B cell (primary cell): ENCODE results near the gene FXYD1. TPM values are rescaled to one million over a fixed set of nuclear protein-coding genes. Genes with fewer than 3 reads are reported as not detected.

Source experiments
- ATAC-seq: fragments of 200-7000 bp; cut with Tn5 transposase; one replicate; pipeline ENCODE4 v1.10.0; 2021; ENCODE audit warnings: low read depth, mild to moderate bottlenecking, moderate number of reproducible peaks, moderate library complexity
- CTCF ChIA-PET: fragments of 350-600 bp; sonication (Branson Sonifier 250); formaldehyde crosslinking; loops from one replicate; lab custom pipeline; 2021; ENCODE audit warnings: antibody characterized with exemption, inconsistent platforms; lab: Charles Lee
- POLR2A ChIA-PET: fragments of 350-600 bp; sonication (Branson Sonifier 250); formaldehyde crosslinking; loops from one replicate; lab custom pipeline; 2021; ENCODE audit warnings: antibody characterized with exemption; lab: Charles Lee
- DNase-seq: peaks from one replicate; pipeline ENCODE4 v3.0.0; 2013
- H2AFZ ChIP-seq: 2 replicates; pipeline ENCODE4 v1.6.1; 2012; ENCODE audit warnings: mild to moderate bottlenecking, low read depth, low read length; ENCODE audit not compliant: insufficient read depth, poor library complexity, severe bottlenecking
- H3K27ac ChIP-seq, 2 donors: 1 replicate in 1 of 2; 2 replicates in 1 of 2; pipeline ENCODE4 v1.5.1; 2012 to 2013; ENCODE audit warnings: low read length in 2 of 2, mild to moderate bottlenecking in 2 of 2, moderate library complexity in 1 of 2
- H3K27me3 ChIP-seq, 4 experiments: fragments of 200-600 bp in 1 of 4; sonication (generic) in 1 of 4; replicated peaks in 1 of 4; 1 replicate in 2 of 4; 2 replicates in 2 of 4; pipeline versions ENCODE4 v1.6.1 to v1.7.0; 2013 to 2016; ENCODE audit warnings: low read length in 3 of 4, mild to moderate bottlenecking in 2 of 4, mixed read lengths in 1 of 4, moderate library complexity in 1 of 4; ENCODE audit not compliant: insufficient read depth in 4 of 4, control insufficient read depth in 3 of 4; ENCODE audit errors: control extremely low read depth in 1 of 4
- H3K36me3 ChIP-seq, 2 experiments: replicated peaks in 1 of 2; 1 replicate in 1 of 2; 2 replicates in 1 of 2; pipeline versions ENCODE4 v1.6.1 to v1.7.1; 2013; ENCODE audit warnings: low read length in 1 of 2; ENCODE audit not compliant: insufficient read depth in 2 of 2, control insufficient read depth in 1 of 2; ENCODE audit errors: control extremely low read depth in 1 of 2, extremely low read depth in 1 of 2
- H3K4me1 ChIP-seq, 2 donors: fragments of 200-600 bp in 1 of 2; sonication (generic) in 1 of 2; 1 replicate in 1 of 2; 2 replicates in 1 of 2; pipeline versions ENCODE4 v1.5.1 to v1.6.1; 2013 to 2017; ENCODE audit warnings: low read length in 2 of 2; ENCODE audit not compliant: control insufficient read depth in 2 of 2, insufficient read depth in 2 of 2
- H3K4me2 ChIP-seq: replicated peaks from 2 replicates; pipeline ENCODE3; 2012; ENCODE audit warnings: mild to moderate bottlenecking, low read depth, low read length; ENCODE audit not compliant: poor library complexity, severe bottlenecking
- H3K4me3 ChIP-seq, 5 experiments: fragments of 200-600 bp in 1 of 5; sonication (generic) in 1 of 5; 1 replicate in 3 of 5; 2 replicates in 2 of 5; pipeline versions ENCODE4 v1.5.1 to v1.7.0; 2011 to 2016; ENCODE audit warnings: low read length in 4 of 5, mild to moderate bottlenecking in 4 of 5, low read depth in 2 of 5, control low read depth in 1 of 5, moderate library complexity in 1 of 5; ENCODE audit not compliant: insufficient read depth in 1 of 5; ENCODE audit errors: control extremely low read depth in 1 of 5, extremely low read depth in 1 of 5
- H3K79me2 ChIP-seq: fragments of 200-600 bp; sonication (generic); one replicate; pipeline ENCODE4 v1.6.0; 2016; ENCODE audit warnings: low read length; ENCODE audit not compliant: control insufficient read depth, insufficient read depth
- H3K9ac ChIP-seq: fragments of 200-600 bp; sonication (generic); 2 replicates; pipeline ENCODE4 v1.6.1; 2017; ENCODE audit warnings: mild to moderate bottlenecking, low read length, moderate library complexity
- H3K9me3 ChIP-seq, 3 donors: one replicate each; pipeline versions ENCODE4 v1.6.1 to v1.7.1; 2013; ENCODE audit warnings: low read length in 2 of 3; ENCODE audit not compliant: control insufficient read depth in 2 of 3, insufficient read depth in 1 of 3; ENCODE audit errors: control extremely low read depth in 1 of 3
- H4K20me1 ChIP-seq: 2 replicates; pipeline ENCODE4 v1.6.0; 2012; ENCODE audit warnings: mild to moderate bottlenecking, low read length; ENCODE audit not compliant: insufficient read depth, control insufficient read depth, poor library complexity, severe bottlenecking
- H3K27ac Mint-ChIP-seq: one replicate; pipeline ENCODE4 v1.8.0; 2021; ENCODE audit warnings: mixed read lengths
- H3K27me3 Mint-ChIP-seq: one replicate; pipeline ENCODE4 v1.8.0; 2021; ENCODE audit warnings: mixed read lengths
- H3K4me1 Mint-ChIP-seq: one replicate; pipeline ENCODE4 v1.8.0; 2021; ENCODE audit warnings: mixed read lengths
- H3K4me3 Mint-ChIP-seq: one replicate; pipeline ENCODE4 v1.8.0; 2021; ENCODE audit warnings: mixed read lengths
- H3K9me3 Mint-ChIP-seq: one replicate; pipeline ENCODE4 v1.8.0; 2022; ENCODE audit warnings: mixed read lengths; ENCODE audit not compliant: insufficient read depth
- CTCF ChIP-seq: fragments of 200-600 bp; IDR thresholded peaks from one replicate; pipeline ENCODE4 v1.8.0; 2022; ENCODE audit warnings: antibody characterized with exemption, mild to moderate bottlenecking
- EZH2 ChIP-seq: IDR thresholded peaks from 2 replicates; pipeline ENCODE4 v1.6.1; 2012; ENCODE audit warnings: borderline replicate concordance, low read depth, mild to moderate bottlenecking, moderate library complexity, low read length; ENCODE audit not compliant: insufficient read depth, poor library complexity, severe bottlenecking
- WGBS: methylation state at CpG from one replicate; pipeline ENCODE4 v1.1.5; 2013; ENCODE audit warnings: missing lambda C conversion rate; ENCODE audit not compliant: insufficient coverage; 5-methylcytosine and 5-hydroxymethylcytosine counted together
- intact Hi-C: fragments of 100-400 bp; cut with micrococcal nuclease; formaldehyde crosslinking; loops from one replicate; pipeline ENCODE4 v1.10.0; 2022
- polyA plus RNA-seq: library from polyadenylated mRNA; depleted of rRNA; stranded (reverse); fragments of >200 nt; gene quantifications from 2 replicates; pipeline ENCODE4 v1.2.3, GENCODE V29; 2012
- total RNA-seq, 2 donors: library from RNA; stranded (reverse); fragments of 120-200 nt in 1 of 2; gene quantifications; 1 replicate in 1 of 2; 2 replicates in 1 of 2; pipeline versions ENCODE4 v1.2.3 to v1.2.4, GENCODE V29; 2013 to 2022

FXYD1 gene
- total and polyA plus RNA-seq, 2 donors (not counting 1 experiment from before 2014, with no cell fraction given) = 3.1 to 4.7 TPM

DNA sequence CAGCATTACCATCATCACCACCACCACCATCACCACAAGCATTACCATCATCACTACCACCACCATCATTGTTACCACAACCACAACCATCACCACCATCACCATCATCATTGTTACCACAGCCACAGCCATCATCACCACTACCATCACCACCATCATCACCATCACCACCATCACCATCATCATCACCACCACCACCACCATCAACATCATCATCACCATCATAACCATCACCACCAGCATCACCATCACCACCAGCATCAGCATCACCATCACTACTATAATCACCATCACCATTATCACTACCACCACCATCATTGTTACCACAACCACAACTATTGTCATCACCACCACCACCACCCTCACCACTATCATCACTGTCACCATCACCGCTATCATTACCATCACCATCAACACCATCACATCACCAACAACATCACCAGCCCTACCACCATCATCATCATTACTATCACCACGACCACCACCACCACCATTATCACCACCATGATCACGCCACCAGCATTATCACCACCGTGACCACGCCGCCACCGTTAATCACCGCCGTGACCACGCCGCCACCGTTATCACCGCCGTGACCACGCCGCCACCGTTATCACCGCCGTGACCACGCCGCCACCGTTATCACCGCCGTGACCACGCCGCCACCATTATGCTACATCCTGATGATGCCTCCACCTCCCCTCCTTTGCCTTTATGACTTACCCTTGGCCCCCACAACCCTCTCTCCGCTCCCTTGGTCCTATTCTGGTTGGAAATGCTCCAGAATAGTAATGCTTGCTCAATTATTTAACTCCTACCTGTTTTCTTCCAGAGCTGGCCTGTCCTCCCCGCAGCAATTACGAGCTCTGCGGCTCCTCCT is 33.0 kb upstream of the FXYD1 start:
- Mint-ChIP-seq H3K27ac (no peak overlapping the region), H3K27me3 (peaks cover 6% of the 10 kb centered on the region), H3K4me1 (no peaks in the 10 kb centered on the region), H3K4me3 (no peak overlapping the region), H3K9me3 (no peaks in the 10 kb centered on the region)
- ChIA-PET CTCF (interaction anchor here (1.1 kb wide), 1 partner anchor 9 kb away, joined by 3 read pairs; no protein-coding TSS in a partner anchor), POLR2A (no interaction called here)
- Histone ChIP-seq H2AFZ (no peak overlapping the region), H3K9ac (no peak overlapping the region), H3K4me2 (no peak overlapping the region), H3K27me3 (peaks cover 0 to 6% (median 0%) of the 10 kb centered on the region in 4 experiments), H3K36me3 (no peaks in the 10 kb centered on the region), H3K79me2 (no peaks in the 10 kb centered on the region), H3K27ac (no peak overlapping the region), H3K4me1 (no peaks in the 10 kb centered on the region), H3K4me3 (no peak overlapping the region), H4K20me1 (no peaks in the 10 kb centered on the region), H3K9me3 (peaks cover 0 to 12% (median 0%) of the 10 kb centered on the region in 3 donors)
- ATAC-seq (no peak), DNase-seq (no peak)
- intact Hi-C loops = no loop called here
- TF ChIP-seq CTCF (no peak), EZH2 (no peak)
- 92% methylated on average over 29 of the region's 30 CpGs for WGBS

GRCh38 chr19:35106291-35106583 is 32.4 kb upstream of the FXYD1 start:
- Histone ChIP-seq H3K79me2 (no peaks in the 10 kb centered on the region), H3K36me3 (no peaks in the 10 kb centered on the region), H4K20me1 (no peaks in the 10 kb centered on the region), H3K9me3 (peaks cover 0 to 12% (median 0%) of the 10 kb centered on the region in 3 donors), H3K4me2 (no peak overlapping the region), H3K27me3 (peaks cover 0 to 9% (median 0%) of the 10 kb centered on the region in 4 experiments), H3K9ac (no peak overlapping the region), H3K27ac (no peak overlapping the region), H2AFZ (no peak overlapping the region), H3K4me1 (no peaks in the 10 kb centered on the region), H3K4me3 (no peak overlapping the region)
- DNase-seq (no peak), ATAC-seq (no peak)
- no peak overlapping the region for H3K4me3 Mint-ChIP-seq
- 95% methylated on average over 9 of the region's 9 CpGs for WGBS
- intact Hi-C loops = no loop called here
- peaks cover 8% of the 10 kb centered on the region for H3K27me3 Mint-ChIP-seq
- H3K27ac Mint-ChIP-seq = no peak overlapping the region
- H3K4me1 Mint-ChIP-seq = no peaks in the 10 kb centered on the region
- no peak for TF ChIP-seq EZH2
- no peak for TF ChIP-seq CTCF
- ChIA-PET CTCF (interaction anchor here (1.1 kb wide), 2 partner anchors 9 to 11 kb away, joined by 3 read pairs; no protein-coding TSS in a partner anchor), POLR2A (no interaction called here)
- no peaks in the 10 kb centered on the region for H3K9me3 Mint-ChIP-seq
